Epithelial cell of proximal tubule (primary cell): ENCODE results near the gene FAM120A. TPM values are rescaled to one million over a fixed set of nuclear protein-coding genes. Genes with fewer than 3 reads are reported as not detected.

Experiments used
- DNase-seq: peaks from one replicate; pipeline ENCODE4 v3.0.0-alpha.2; 2011; ENCODE audit warnings: low read depth
- H3K4me3 ChIP-seq: 2 replicates; pipeline ENCODE4 v1.5.1; 2011; ENCODE audit warnings: low read depth, mild to moderate bottlenecking, low read length
- total RNA-seq: library from RNA; depleted of rRNA; stranded (reverse); fragments of >200 nt; gene quantifications from 2 replicates; pipeline ENCODE4 v1.2.3, GENCODE V29; 2015
- TF ChIP-seq, protein P1 (sequence below): conservative IDR thresholded peaks from 2 replicates; pipeline ENCODE4 v1.5.1; 2012; ENCODE audit warnings: low read depth, mild to moderate bottlenecking, low read length

The FAM120A gene
- total RNA-seq, 1 donor from 2014 or later = 71.0 TPM

DNA sequence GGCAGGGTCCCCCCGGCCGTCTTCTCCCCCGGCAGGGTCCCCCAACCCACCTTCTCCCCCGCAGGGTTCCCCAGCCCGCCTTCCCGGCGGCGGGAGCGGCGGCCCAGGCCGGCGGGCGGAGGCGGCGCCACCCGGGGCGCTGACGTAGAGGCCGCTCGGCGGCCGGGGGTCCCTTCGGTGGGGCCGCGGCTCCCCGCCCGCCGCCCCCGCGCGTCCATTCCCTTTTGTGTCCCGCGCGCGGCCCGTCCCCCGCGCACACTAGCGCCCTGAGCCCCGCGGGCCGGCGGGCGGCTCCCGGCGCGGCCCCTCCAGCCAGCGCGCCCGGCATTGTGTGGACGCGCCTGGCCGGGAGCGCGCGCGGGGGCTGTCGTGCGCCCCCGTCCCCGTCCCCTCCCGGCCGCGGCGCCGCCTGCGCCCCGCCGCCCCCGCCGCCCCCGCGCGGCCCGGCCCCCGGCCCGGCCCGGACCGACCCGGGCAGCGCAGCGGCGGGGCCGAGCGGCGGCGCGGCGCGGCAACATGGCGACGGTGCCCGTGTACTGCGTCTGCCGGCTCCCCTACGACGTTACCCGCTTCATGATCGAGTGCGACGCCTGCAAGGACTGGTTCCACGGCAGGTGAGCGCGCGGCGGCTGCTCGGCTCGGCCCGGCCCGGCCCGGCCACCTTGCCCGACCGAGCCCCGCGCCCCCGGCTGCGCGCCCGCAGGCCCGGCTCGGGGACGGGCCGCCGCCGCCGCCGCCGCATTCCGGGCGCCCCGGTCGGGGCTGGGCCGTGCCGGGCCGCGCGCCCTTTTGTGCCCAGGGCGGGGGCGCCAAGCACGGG lies 125.0 kb downstream of the FAM120A start, which contains the start of gene PHF2:
PHF2 (plus strand) TSS at position 327 of the 820 bp plus-strand sequence; CDS start at position 517, 190 bp downstream.
- no peak for DNase-seq
- TF ChIP-seq, protein P1, sequence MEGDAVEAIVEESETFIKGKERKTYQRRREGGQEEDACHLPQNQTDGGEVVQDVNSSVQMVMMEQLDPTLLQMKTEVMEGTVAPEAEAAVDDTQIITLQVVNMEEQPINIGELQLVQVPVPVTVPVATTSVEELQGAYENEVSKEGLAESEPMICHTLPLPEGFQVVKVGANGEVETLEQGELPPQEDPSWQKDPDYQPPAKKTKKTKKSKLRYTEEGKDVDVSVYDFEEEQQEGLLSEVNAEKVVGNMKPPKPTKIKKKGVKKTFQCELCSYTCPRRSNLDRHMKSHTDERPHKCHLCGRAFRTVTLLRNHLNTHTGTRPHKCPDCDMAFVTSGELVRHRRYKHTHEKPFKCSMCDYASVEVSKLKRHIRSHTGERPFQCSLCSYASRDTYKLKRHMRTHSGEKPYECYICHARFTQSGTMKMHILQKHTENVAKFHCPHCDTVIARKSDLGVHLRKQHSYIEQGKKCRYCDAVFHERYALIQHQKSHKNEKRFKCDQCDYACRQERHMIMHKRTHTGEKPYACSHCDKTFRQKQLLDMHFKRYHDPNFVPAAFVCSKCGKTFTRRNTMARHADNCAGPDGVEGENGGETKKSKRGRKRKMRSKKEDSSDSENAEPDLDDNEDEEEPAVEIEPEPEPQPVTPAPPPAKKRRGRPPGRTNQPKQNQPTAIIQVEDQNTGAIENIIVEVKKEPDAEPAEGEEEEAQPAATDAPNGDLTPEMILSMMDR = no peak
- peak within 1 kb of the TSS; percentile 74 for H3K4me3 ChIP-seq

DNA sequence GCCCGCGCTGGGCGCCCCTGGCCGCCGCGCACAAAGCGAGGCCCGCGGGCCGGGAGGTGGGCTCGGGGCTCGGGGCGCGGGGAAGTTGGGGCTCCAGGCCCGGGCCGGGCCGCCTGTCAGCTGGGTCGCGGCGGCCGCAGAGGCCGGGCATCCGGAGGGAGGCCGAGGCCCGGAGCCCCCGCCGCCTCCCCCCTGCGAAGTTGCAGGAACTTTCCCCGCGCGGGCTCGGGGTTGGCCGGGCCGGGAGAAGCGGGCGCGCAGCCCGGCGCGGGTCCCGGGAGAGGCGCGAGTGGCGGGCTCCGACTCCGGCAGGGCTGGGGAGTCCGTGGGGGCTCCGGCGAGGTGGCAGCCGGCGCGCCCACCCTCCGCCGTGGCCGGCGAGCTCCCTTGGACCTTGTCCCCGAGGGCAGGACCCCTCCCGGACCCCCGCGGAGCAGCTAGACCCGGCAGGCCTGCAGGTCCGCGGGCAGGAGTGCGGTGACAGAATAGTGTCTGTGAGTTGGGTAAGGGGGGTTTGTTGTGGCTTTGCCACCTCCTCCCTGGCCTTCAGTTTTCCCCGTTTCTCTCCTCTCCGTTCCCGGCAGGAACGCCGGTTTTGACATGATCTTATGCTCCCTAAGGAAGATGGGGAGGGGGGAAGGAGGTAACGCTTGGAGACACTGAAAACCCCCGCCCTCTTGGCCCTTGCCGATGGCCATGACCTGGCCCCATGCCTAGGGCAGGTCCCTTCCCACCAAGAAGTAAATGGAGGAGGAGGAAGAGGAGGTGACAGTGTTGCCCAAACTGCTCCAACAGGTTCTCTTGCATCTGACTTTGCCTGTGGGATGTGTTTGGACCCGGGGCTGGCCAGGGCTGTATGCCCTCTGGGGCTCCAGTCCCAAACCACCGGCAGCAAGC lies 125.8 kb downstream of the FAM120A start:
- peak overlapping the region; percentile 60 for H3K4me3 ChIP-seq
- DNase-seq = no peak
- TF ChIP-seq, protein P1 = no peak

DNA sequence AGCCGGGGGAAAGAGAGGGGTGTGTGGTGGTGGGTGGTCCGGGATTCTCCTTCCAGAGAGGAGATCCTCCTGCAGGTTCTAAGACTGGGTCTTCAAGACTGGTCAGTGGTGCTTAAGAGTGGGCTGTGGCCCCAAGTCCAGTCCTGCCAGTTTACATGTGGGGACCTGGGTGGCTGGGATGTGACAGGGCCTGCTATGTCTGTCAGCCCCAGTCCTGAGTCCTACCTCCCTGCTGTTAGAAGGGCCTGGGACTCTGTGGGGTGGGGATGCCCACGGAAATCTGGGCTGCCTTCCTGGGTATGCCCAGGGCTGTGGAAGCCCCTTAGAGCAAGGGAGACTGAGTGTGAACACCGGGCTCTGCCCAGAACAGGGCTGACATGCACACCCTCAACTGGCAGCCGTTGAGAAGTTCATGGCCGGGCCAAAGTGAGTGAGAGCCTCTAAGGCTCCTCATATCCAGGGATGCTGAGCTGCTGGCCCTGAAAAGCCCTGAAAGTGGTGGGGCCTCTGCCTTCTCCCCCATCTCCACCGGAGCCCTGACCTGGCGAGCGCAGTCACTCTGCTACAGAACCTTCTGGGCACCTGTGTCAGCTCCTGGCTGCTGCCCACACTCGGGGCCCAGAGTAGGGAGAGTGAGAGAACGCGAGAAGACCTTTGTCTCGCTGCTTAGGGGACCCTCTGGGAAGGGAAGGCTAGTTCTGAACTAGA lies 126.6 kb downstream of the FAM120A start:
- DNase-seq = no peak
- H3K4me3 ChIP-seq = peak overlapping the region; percentile 60
- TF ChIP-seq, protein P1 = no peak

DNA sequence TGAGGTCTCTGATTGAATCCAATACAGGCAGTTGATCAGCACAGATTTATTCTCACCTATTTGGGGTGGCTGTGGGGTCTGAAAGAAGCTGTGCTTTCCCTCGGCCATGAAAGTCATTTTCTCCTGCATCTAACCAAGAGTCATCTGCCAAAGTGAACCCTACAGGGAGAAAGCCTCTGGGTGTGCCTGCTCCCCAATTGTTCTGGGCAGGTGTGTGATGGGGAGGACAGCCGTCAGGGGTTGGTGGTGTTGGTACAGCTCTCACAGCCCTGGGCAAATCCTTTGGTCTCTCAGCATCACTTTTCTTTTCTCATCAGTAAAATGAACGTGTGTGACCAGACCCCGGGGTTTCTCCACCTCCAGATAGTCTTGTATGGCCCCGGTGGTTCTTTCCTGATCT lies 127.4 kb downstream of the FAM120A start:
- DNase-seq = no peak
- TF ChIP-seq, protein P1 = no peak
- H3K4me3 ChIP-seq = no peak overlapping the region

DNA sequence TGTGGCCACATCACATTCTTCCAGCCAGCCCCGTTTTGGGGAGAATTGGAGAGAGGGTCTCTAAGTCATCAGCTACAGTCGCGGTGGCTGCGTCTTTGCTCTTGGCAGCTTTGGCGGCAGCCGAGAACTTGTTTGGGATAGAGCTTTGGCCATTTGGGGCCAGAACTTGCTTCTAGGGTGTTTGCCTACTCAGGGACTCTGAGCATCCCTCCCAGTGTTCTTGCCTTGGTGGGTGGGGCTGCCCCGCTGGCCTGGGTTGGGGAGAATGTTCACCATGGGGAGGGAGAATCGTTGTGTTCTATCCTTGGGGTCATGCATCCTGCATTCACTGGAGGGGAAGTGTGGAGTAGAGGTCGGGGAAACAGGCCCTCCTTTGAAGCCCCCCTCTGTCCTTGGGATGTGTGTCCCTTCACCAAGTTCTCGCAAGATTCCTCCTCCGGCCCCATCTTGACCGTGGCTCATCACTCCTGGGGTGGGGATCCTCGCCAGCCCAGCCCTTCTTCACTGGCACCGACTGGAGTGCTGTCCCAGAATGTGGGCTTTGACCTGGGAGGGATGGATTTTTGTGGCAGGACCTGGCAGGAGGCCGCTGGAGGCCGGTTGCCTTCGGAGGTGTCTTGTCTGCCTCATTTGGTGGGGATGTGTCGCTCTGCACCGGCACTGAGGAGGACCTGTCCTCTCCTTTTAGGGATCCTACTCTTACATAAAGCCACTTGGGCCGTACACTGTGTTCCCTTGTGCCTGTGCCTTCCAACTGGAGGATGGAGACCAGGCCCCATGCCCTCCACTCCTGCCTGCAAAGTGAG lies 128.4 kb downstream of the FAM120A start:
- TF ChIP-seq, protein P1 = no peak
- no peak for DNase-seq
- no peak overlapping the region for H3K4me3 ChIP-seq
